Epithelial cell of esophagus (primary cell): ENCODE measurements around the gene TH.

Experiments used
- DNase-seq: peaks from one replicate; pipeline ENCODE4 v3.0.0; 2010; ENCODE audit warnings: low read depth
- H3K4me3 ChIP-seq: 2 replicates; pipeline ENCODE4 v1.5.1; 2011; ENCODE audit warnings: mild to moderate bottlenecking, low read length, control low read depth
- TF ChIP-seq, protein P1 (sequence below): IDR thresholded peaks from 2 replicates; pipeline ENCODE4 v1.5.1; 2011; ENCODE audit warnings: low read depth, mild to moderate bottlenecking, low read length, control low read depth, inconsistent platforms; ENCODE audit not compliant: insufficient read depth; ENCODE audit errors: missing control alignments

TH gene

DNA sequence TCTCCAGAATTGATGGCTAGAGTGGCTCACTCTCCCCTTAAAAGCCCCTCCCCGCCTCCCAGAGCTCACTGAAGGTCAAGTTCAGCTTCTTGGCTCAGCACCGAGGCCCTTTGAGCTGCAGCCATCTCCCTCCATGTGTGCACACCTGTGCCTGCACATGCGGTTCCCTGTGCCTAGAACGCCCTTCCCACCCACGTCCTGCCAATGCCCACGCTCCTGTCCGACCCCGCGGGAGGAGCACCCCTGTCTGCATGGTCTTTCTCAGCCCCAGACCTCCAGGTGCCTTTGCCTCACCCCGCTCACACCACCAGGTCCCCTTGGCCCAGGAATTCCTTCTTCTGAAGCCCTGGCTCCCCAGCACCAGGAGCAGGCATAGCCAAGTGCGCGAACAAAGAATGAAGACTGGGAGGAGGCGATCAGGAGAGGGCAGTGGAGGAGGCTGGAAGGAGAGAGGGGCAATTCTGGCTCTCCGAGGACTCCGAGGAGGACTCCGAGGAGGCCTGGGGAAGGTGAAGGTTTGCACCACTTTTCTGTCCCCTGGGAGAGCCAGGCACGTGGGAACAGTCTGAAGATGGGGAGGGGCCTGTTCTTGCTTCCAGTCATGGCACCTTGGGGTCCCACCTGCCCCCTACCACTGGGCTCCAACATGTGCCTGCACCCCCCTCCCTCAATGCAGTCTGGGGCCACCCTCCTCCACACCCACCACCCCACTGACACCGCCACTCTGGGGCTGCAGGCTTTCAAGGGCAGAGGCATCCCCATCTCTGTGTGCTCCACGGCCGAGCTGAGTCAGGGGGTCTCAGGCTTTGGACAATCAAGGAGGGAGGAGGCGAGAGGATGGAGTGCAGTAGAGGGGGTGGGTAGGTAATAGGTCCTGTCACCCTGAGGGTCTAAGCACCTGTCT lies 50.1 kb downstream of the TH start:
- no peak for DNase-seq
- TF ChIP-seq, protein P1, sequence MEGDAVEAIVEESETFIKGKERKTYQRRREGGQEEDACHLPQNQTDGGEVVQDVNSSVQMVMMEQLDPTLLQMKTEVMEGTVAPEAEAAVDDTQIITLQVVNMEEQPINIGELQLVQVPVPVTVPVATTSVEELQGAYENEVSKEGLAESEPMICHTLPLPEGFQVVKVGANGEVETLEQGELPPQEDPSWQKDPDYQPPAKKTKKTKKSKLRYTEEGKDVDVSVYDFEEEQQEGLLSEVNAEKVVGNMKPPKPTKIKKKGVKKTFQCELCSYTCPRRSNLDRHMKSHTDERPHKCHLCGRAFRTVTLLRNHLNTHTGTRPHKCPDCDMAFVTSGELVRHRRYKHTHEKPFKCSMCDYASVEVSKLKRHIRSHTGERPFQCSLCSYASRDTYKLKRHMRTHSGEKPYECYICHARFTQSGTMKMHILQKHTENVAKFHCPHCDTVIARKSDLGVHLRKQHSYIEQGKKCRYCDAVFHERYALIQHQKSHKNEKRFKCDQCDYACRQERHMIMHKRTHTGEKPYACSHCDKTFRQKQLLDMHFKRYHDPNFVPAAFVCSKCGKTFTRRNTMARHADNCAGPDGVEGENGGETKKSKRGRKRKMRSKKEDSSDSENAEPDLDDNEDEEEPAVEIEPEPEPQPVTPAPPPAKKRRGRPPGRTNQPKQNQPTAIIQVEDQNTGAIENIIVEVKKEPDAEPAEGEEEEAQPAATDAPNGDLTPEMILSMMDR: no peak
- H3K4me3 ChIP-seq: no peak overlapping the region

GRCh38 chr11:2120359-2121100 lies 51.1 kb downstream of the TH start:
- no peak for DNase-seq
- TF ChIP-seq, protein P1: no peak
- no peak overlapping the region for H3K4me3 ChIP-seq

GRCh38 chr11:2118677-2119076 lies 52.9 kb downstream of the TH start:
- DNase-seq: no peak
- H3K4me3 ChIP-seq: no peak overlapping the region
- TF ChIP-seq, protein P1: no peak

DNA sequence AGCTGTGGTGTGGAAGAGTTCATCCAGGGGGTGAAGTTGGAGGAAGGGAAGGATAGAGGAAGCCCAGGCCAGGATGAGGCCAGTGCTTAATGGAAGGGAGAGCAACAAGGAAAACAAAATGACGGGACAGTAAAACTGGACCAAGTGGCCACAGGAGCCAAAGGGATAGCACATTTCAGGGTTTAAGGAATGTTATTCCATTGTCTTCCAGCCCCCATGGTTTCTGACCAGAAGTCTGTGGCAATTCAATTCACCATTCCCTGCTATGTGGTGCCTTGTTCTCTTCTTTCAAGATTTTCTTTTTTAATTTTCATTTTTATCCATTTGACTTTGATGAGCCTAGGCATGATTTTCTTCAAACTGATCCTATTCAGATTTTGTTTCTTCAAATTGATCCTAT lies 54.9 kb downstream of the TH start:
- DNase-seq: no peak
- no peak overlapping the region for H3K4me3 ChIP-seq
- TF ChIP-seq, protein P1: no peak

- H3K4me3 ChIP-seq: no peak overlapping the region
- TF ChIP-seq, protein P1: no peak
- DNase-seq: no peak
These were observed 56.3 kb downstream of the TH start for GRCh38 chr11:2115308-2115707.

DNA sequence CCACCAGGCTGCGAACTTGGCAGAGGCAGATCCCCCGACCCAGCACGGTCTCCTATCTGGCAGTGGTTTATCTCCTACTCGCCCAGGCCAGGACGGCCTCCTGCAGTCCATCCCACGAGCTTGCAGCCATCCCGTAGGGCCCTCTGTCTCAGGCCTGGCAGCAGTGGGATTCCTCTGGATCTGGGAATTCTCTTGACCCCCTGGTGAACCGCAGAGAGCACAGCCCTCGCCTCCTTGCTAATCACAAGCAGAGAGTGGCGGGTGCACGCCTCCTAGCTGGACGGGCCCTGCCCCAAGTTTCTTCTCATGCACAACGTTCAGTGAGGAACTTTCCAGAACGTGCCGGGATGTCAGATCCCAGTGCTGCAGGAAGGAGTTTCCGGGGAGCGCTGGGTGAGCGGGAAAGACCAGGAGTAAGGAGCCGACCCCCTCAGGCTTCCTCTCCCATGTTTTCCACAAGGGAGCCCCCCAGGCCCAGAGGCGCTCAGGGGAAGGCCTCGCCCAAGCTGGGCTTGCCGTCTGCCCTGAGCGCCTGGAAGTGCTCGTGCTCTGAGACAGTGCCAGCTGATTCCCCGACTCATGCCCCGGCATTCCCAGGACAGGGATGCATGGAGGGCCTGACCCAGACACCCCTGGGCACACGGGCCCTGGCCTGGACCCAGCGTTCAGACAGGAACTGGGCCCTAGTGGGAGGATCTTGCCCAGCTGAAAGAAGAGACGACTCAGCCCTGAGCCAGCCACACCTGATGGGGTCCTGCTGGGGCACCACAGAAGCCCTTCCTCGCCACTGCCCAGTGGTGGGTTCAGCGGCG lies 57.0 kb downstream of the TH start:
- DNase-seq: no peak
- TF ChIP-seq, protein P1: no peak
- no peak overlapping the region for H3K4me3 ChIP-seq
